ENCODE data around the gene IFT80. TPM values are rescaled to one million over a fixed set of nuclear protein-coding genes. Genes with fewer than 3 reads are reported as not detected.
A peak's percentile ranks its signal among the peaks of the same experiment; 100 is the strongest.

IFT80 gene
- total RNA-seq, 4 donors from 2014 or later, result 19.5 to 57.5 (median 31.6) TPM

DNA sequence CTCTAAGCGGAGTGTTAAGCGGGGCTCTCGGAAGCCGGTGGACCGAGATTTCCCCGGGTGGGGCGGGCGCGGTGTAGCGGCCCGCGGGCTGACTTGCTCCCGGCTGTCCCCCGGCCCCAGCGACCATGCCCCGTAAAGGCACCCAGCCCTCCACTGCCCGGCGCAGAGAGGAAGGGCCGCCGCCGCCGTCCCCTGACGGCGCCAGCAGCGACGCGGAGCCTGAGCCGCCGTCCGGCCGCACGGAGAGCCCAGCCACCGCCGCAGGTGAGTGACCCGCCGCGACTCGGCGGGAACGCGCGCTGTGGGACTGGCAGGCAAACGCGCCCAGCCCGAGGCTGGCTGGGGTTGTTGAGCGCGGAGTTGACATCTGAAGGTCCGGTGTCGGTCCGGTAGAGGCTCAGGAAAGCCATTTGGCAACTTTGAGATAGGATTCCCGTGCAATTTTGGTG is 1.7 kb upstream of the IFT80 start:
- peak overlapping the region in 3 of 4 donors; percentile 81 to 93 (median 93) for H3K27ac ChIP-seq
- TF ChIP-seq POLR2A (IDR thresholded peaks at IDR 0.05) (no peak), EP300 (IDR thresholded peaks at IDR 0.05) (no peak)
- TF ChIP-seq, protein P1, sequence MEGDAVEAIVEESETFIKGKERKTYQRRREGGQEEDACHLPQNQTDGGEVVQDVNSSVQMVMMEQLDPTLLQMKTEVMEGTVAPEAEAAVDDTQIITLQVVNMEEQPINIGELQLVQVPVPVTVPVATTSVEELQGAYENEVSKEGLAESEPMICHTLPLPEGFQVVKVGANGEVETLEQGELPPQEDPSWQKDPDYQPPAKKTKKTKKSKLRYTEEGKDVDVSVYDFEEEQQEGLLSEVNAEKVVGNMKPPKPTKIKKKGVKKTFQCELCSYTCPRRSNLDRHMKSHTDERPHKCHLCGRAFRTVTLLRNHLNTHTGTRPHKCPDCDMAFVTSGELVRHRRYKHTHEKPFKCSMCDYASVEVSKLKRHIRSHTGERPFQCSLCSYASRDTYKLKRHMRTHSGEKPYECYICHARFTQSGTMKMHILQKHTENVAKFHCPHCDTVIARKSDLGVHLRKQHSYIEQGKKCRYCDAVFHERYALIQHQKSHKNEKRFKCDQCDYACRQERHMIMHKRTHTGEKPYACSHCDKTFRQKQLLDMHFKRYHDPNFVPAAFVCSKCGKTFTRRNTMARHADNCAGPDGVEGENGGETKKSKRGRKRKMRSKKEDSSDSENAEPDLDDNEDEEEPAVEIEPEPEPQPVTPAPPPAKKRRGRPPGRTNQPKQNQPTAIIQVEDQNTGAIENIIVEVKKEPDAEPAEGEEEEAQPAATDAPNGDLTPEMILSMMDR (IDR thresholded peaks at IDR 0.05), result no peak

GRCh38 chr3:160400030-160400701 is 1.1 kb upstream of the IFT80 start:
- TF ChIP-seq POLR2A (IDR thresholded peaks at IDR 0.05) (no peak), EP300 (IDR thresholded peaks at IDR 0.05) (no peak)
- TF ChIP-seq, protein P1 (IDR thresholded peaks at IDR 0.05), result no peak
- WGBS, 2 donors, result 0 to 1% methylated on average over 22 to 36 of the region's 49 CpGs
- DNase-seq (ENCODE audit: low spot score in 2 of 2), result no peak
- Histone ChIP-seq H3K27ac (peak overlapping the region; percentile 81 to 93 (median 90)), H3K4me3 (peak overlapping the region; percentile 61 to 75 (median 72)), H3K36me3 (no peaks in the 10 kb centered on the region), H3K9me3 (no peaks in the 10 kb centered on the region), H3K27me3 (peaks cover 0 to 4% of the 10 kb centered on the region in 2 donors), H3K4me1 (peaks cover 0 to 34% (median 22%) of the 10 kb centered on the region in 4 donors)

More for the DNA sequence above, 1.7 kb upstream of the IFT80 start:
- no peaks in the 10 kb centered on the region for H3K9me3 ChIP-seq
- WGBS, 2 donors, result 0% methylated on average over 4 to 21 of the region's 51 CpGs
- peaks cover 0 to 34% (median 22%) of the 10 kb centered on the region in 4 donors for H3K4me1 ChIP-seq
- H3K36me3 ChIP-seq, result no peaks in the 10 kb centered on the region
- H3K27me3 ChIP-seq, result peaks cover 0 to 4% of the 10 kb centered on the region in 2 donors
- H3K4me3 ChIP-seq, result peak overlapping the region; percentile 61 to 75 (median 72)
- DNase-seq (ENCODE audit: low spot score in 2 of 2), result no peak

- peak overlapping the region; percentile 81 to 93 (median 90) for H3K27ac ChIP-seq
- peaks cover 0 to 34% (median 22%) of the 10 kb centered on the region in 4 donors for H3K4me1 ChIP-seq
- no peak for DNase-seq (ENCODE audit: low spot score in 2 of 2)
- no peaks in the 10 kb centered on the region for H3K9me3 ChIP-seq
- peaks cover 0 to 4% of the 10 kb centered on the region in 2 donors for H3K27me3 ChIP-seq
- peak overlapping the region; percentile 61 to 75 (median 72) for H3K4me3 ChIP-seq
- TF ChIP-seq POLR2A (IDR thresholded peaks at IDR 0.05) (peak in 1 of 2 donors; percentile 8), EP300 (IDR thresholded peaks at IDR 0.05) (no peak)
- TF ChIP-seq, protein P1 (IDR thresholded peaks at IDR 0.05), result no peak
- 0 to 1% methylated on average over 9 of the region's 9 CpGs for WGBS, 2 donors
- no peaks in the 10 kb centered on the region for H3K36me3 ChIP-seq
These were observed 253 bp downstream of the IFT80 start for GRCh38 chr3:160398820-160399124.

- H3K27ac ChIP-seq, result no peak overlapping the region
These were observed 3.7 kb downstream of the IFT80 start for GRCh38 chr3:160395297-160395696.

DNA sequence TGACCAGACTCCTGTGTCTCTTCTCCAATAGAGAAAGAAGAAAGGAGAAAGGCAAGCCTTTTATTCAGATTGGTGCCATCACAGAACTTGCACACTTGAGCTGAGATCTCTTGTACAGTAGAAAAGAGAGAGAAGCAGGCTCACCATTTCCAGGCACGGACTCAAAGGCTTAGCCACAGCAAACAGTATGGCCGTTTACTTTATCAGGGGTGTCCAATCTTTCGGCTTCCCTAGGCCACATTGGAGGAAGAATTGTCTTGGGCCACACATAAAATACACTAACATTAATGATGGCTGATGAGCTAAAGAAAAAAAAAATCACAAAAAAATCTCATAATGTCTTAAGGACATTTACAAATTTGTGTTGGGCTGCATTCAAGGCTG is 5.0 kb downstream of the IFT80 start:
- WGBS, 2 donors, result 95 to 97% methylated on average over 3 of the region's 3 CpGs
- Histone ChIP-seq H3K4me3 (no peak overlapping the region), H3K27ac (no peak overlapping the region), H3K36me3 (no peaks in the 10 kb centered on the region), H3K9me3 (no peaks in the 10 kb centered on the region), H3K27me3 (no peaks in the 10 kb centered on the region), H3K4me1 (peaks cover 0 to 12% (median 4%) of the 10 kb centered on the region in 4 donors)
- TF ChIP-seq, protein P1 (IDR thresholded peaks at IDR 0.05), result no peak
- TF ChIP-seq EP300 (IDR thresholded peaks at IDR 0.05), result no peak
- TF ChIP-seq POLR2A (IDR thresholded peaks at IDR 0.05), result no peak
- no peak for DNase-seq (ENCODE audit: low spot score in 2 of 2)

More at GRCh38 chr3:160395297-160395696, 3.7 kb downstream of the IFT80 start:
- Histone ChIP-seq H3K36me3 (no peaks in the 10 kb centered on the region), H3K4me3 (no peak overlapping the region), H3K27me3 (no peaks in the 10 kb centered on the region), H3K9me3 (no peaks in the 10 kb centered on the region), H3K4me1 (peaks cover 0 to 14% (median 7%) of the 10 kb centered on the region in 4 donors)
- TF ChIP-seq EP300 (IDR thresholded peaks at IDR 0.05), result no peak
- no peak for TF ChIP-seq POLR2A (IDR thresholded peaks at IDR 0.05)
- TF ChIP-seq, protein P1 (IDR thresholded peaks at IDR 0.05), result no peak
- DNase-seq (ENCODE audit: low spot score in 2 of 2), result no peak
